Measurements from ENCODE around the gene BASP1. TPM values are rescaled to one million over a fixed set of nuclear protein-coding genes. Genes with fewer than 3 reads are reported as not detected.

The BASP1 gene
- total RNA-seq, 1 experiment from 2014 or later: 0.34 TPM

DNA sequence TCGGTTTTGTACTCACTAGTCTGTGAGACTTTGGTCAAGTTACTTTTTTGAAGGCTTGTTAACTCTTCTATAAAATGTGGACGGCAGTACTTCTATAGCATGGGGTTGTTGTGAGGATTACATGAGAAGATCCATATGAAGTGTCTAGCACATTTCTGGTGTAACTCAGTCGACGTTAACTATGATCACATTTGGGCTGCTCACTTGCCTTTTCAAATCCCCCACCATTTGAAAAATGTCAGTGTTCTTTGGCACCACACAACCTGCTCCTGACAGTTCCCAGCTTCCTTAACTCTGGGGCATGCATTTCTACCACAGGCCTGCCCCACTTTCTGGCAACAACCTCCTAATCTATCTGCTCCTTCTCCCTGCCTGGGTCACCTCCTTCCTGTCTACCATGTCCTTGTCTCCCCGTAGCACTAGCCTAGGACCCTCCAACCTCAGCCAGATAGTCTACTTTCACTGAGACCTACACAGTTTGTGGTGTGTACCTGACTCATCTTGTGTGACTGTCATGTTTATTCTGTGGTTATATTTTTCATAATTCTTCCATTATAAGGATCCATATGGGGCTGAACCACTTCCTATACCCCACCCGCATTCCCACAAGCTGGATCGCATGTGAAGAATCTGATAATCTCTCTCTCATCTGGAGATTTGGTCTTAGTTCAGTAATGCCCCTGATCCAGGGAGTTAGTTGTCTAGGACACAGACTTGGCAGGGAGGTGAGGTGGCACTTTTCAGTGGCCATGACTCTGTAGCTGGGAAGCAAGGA lies 30.2 kb upstream of the BASP1 start:
- Histone ChIP-seq H3K27me3 (ENCODE audit: insufficient read depth, low read length) (no peaks in the 10 kb centered on the region), H3K4me1 (ENCODE audit: control insufficient read depth in 1 of 2, insufficient read depth in 2 of 2, low read length in 2 of 2) (peaks cover 4 to 14% of the 10 kb centered on the region in 2 experiments), H3K79me2 (ENCODE audit: insufficient read depth, low read length) (no peaks in the 10 kb centered on the region), H3K9me3 (ENCODE audit: control insufficient read depth in 1 of 2, insufficient read depth in 1 of 2, low read depth in 1 of 2, low read length in 2 of 2) (no peaks in the 10 kb centered on the region), H3K9ac (ENCODE audit: low read length) (no peak overlapping the region), H3K9me2 (ENCODE audit: insufficient read depth) (no peaks in the 10 kb centered on the region), H3K27ac (ENCODE audit: low read depth, low read length) (no peak overlapping the region), H3K4me3 (replicated peaks in 1 of 2; ENCODE audit: low read depth in 1 of 2, low read length in 2 of 2) (no peak overlapping the region), H3K36me3 (ENCODE audit: control insufficient read depth in 1 of 2, insufficient read depth in 2 of 2, low read length in 2 of 2) (no peaks in the 10 kb centered on the region), H4K20me1 (ENCODE audit: insufficient read depth) (no peaks in the 10 kb centered on the region), H3K4me2 (ENCODE audit: low read length) (no peak overlapping the region), H2AFZ (ENCODE audit: low read depth, low read length, poor library complexity, severe bottlenecking) (no peak overlapping the region)
- no TSS peak for BruUV-seq (replicated peaks)
- ChIA-PET POLR2A (no interaction called here), CTCF (no interaction called here), RAD21 (ENCODE audit: low non-redundant PET in 1 of 2, low total read pairs in 2 of 2, uncharacterized antibody in 2 of 2, unreplicated experiment in 2 of 2) (no interaction called here)
- TF ChIP-seq POLR2A (IDR thresholded peaks at IDR 0.05; ENCODE audit: borderline replicate concordance, extremely low read depth, insufficient read depth, insufficient read length) (no peak), FOSL1 (IDR thresholded peaks at IDR 0.05; ENCODE audit: low read depth) (no peak), SRF (IDR thresholded peaks at IDR 0.05; ENCODE audit: low read depth) (no peak), ZFX (IDR thresholded peaks at IDR 0.05) (no peak), JUND (IDR thresholded peaks at IDR 0.05) (no peak), ZNF274 (IDR thresholded peaks at IDR 0.05; ENCODE audit: low read depth, low read length) (no peak), RAD21 (IDR thresholded peaks at IDR 0.05; ENCODE audit: low read depth) (no peak), EZH2 (IDR thresholded peaks at IDR 0.05) (no peak), TCF7L2 (IDR thresholded peaks at IDR 0.05; ENCODE audit: borderline replicate concordance, extremely low read depth, insufficient read depth, insufficient read length) (no peak), SIN3A (IDR thresholded peaks at IDR 0.05; ENCODE audit: low read depth) (no peak)
- TF ChIP-seq, protein P1, sequence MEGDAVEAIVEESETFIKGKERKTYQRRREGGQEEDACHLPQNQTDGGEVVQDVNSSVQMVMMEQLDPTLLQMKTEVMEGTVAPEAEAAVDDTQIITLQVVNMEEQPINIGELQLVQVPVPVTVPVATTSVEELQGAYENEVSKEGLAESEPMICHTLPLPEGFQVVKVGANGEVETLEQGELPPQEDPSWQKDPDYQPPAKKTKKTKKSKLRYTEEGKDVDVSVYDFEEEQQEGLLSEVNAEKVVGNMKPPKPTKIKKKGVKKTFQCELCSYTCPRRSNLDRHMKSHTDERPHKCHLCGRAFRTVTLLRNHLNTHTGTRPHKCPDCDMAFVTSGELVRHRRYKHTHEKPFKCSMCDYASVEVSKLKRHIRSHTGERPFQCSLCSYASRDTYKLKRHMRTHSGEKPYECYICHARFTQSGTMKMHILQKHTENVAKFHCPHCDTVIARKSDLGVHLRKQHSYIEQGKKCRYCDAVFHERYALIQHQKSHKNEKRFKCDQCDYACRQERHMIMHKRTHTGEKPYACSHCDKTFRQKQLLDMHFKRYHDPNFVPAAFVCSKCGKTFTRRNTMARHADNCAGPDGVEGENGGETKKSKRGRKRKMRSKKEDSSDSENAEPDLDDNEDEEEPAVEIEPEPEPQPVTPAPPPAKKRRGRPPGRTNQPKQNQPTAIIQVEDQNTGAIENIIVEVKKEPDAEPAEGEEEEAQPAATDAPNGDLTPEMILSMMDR (IDR thresholded peaks at IDR 0.05 in 2 of 3, conservative IDR thresholded peaks at IDR 0.05 in 1 of 3; ENCODE audit: borderline replicate concordance in 1 of 3, insufficient read depth in 1 of 3, low read depth in 2 of 3, low read length in 2 of 3): no peak
- TF ChIP-seq, protein P2, sequence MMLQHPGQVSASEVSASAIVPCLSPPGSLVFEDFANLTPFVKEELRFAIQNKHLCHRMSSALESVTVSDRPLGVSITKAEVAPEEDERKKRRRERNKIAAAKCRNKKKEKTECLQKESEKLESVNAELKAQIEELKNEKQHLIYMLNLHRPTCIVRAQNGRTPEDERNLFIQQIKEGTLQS (IDR thresholded peaks at IDR 0.05): no peak
- TF ChIP-seq, protein P3, sequence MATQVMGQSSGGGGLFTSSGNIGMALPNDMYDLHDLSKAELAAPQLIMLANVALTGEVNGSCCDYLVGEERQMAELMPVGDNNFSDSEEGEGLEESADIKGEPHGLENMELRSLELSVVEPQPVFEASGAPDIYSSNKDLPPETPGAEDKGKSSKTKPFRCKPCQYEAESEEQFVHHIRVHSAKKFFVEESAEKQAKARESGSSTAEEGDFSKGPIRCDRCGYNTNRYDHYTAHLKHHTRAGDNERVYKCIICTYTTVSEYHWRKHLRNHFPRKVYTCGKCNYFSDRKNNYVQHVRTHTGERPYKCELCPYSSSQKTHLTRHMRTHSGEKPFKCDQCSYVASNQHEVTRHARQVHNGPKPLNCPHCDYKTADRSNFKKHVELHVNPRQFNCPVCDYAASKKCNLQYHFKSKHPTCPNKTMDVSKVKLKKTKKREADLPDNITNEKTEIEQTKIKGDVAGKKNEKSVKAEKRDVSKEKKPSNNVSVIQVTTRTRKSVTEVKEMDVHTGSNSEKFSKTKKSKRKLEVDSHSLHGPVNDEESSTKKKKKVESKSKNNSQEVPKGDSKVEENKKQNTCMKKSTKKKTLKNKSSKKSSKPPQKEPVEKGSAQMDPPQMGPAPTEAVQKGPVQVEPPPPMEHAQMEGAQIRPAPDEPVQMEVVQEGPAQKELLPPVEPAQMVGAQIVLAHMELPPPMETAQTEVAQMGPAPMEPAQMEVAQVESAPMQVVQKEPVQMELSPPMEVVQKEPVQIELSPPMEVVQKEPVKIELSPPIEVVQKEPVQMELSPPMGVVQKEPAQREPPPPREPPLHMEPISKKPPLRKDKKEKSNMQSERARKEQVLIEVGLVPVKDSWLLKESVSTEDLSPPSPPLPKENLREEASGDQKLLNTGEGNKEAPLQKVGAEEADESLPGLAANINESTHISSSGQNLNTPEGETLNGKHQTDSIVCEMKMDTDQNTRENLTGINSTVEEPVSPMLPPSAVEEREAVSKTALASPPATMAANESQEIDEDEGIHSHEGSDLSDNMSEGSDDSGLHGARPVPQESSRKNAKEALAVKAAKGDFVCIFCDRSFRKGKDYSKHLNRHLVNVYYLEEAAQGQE (IDR thresholded peaks at IDR 0.05; ENCODE audit: low read depth): no peak
- intact Hi-C loops (cut with micrococcal nuclease): no loop called here
- ATAC-seq (no peak), DNase-seq (ENCODE audit: low read depth, low spot score) (no peak)
